HG03432 (cell line): Measurements from ENCODE around the gene SARNP.
"Not testable (repeated sequence)": the region's sequence is repeated elsewhere in the genome, so short reads cannot be mapped to it uniquely, and the experiment has no call there.

Experiments
- ATAC-seq: cut with Tn5 transposase; IDR thresholded peaks from one replicate; pipeline ENCODE4 v1.9.1; 2021; ENCODE audit warnings: mild to moderate bottlenecking, moderate library complexity; ENCODE audit not compliant: unreplicated experiment

Gene SARNP

GRCh38 chr12:55797550-55797949 is 20.0 kb downstream of the SARNP start:
- no peak for ATAC-seq

GRCh38 chr12:55797068-55797467 is 20.5 kb downstream of the SARNP start:
- ATAC-seq = no peak

GRCh38 chr12:55795950-55796349 is 21.6 kb downstream of the SARNP start:
- ATAC-seq = no peak

DNA sequence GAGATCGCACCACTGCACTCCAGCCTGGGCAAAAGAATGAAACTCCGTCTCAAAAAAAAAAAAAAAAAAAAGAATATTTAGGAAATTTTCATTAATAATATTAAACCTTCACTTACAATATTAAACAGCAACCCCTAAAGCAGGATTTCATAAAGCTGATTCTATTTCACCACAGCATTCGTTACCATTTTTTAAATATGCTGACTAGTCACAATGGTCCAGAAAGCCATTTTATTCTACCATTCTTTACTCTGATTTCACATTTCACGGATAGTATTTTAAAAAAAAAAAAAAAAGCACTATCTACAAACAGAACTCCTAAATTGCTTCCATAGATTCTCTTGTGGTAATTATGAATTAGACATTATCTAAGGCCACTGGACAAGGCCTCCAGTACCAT is 27.6 kb downstream of the SARNP start:
- no peak for ATAC-seq

- ATAC-seq = no peak
These were observed 28.4 kb downstream of the SARNP start for GRCh38 chr12:55789171-55789570.

DNA sequence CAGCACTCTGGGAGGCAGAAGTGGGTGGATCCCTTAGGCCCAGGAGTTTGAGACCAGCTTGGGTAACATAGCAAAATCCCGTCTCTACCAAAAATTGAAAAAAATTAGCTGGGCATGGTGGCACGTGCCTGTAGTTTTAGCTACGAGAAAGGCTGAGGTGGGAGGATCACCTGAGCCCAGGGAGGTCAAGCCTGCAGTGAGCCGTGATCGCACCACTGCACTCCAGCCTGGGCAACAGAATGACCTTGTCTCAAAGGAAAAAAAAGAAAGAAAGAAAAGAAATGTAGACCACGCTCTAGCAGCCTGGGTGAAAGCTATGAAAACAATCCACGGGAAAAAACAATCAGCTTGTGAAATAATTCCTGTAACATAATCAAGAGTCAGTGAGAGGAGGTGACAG is 29.0 kb downstream of the SARNP start:
- no peak for ATAC-seq

GRCh38 chr12:55780685-55781084 is 36.8 kb downstream of the SARNP start:
- no peak for ATAC-seq

DNA sequence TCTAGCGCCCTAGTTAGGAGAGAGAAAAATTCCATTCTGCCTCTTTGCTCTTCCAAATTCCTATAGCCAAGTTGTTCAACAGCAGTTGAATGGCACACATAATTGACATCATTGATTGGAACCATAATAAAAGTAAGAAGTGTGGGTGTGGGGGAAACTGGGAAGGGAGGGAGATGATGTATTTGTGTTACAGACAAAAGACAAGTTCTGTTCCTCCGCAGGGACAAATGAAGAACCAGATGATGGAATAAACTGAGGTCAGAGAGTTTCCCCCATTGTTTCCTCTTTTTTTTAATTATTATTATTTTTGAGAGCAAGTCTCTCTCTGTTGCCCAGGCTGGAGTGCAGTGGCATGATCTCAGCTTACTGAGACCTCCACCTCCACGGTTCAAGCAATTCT is 39.7 kb downstream of the SARNP start:
- ATAC-seq = no peak

GRCh38 chr12:55771736-55772135 is 45.8 kb downstream of the SARNP start:
- no peak for ATAC-seq

- no peak for ATAC-seq
These were observed 50.4 kb downstream of the SARNP start for GRCh38 chr12:55767156-55767555.

- no peak for ATAC-seq
These were observed 51.7 kb downstream of the SARNP start for GRCh38 chr12:55765736-55766290.

- no peak for ATAC-seq
These were observed 54.9 kb downstream of the SARNP start for GRCh38 chr12:55762646-55763045.

- ATAC-seq = no peak
These were observed 56.9 kb downstream of the SARNP start for GRCh38 chr12:55760663-55761062.

- ATAC-seq = not testable (repeated sequence)
These were observed 58.9 kb downstream of the SARNP start for GRCh38 chr12:55758575-55758974.

DNA sequence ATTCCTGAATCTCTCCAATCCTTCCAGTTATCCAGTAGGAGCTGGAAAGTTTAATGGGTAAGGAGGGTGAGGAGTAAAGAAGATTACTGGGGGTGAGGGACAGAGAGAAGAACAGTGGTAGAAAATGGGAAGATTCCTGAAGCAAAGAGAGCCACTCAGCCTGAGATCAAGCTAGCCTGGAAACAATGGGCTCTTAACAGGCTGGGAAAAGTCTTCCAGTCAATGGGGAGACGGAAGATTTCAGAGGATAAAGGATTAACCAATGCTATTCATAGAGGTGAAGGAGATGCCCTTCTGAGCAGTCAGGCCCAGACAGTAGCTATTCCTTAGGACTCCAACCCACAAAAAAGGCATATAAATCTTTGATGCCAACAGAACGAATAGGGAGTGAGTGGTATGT is 59.8 kb downstream of the SARNP start:
- no peak for ATAC-seq

DNA sequence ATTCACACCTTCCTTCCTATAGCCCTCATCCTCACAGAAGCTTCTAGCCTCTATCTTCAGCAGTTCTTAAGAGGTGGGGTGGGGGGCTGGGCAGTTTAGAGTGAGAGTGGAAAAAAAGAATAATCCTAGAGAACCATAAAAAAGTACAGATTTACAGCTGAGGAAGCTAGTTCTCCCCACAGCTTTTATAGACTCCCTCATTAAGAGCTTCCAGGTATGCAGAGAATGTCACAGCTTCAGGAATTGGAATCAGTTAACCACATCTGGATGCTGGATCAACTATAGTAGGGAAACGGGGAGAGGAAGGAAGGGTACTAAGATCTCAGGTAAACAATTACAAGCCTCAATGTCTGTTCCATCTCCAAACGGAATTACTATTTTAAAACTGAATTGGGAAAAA is 62.3 kb downstream of the SARNP start:
- ATAC-seq = no peak

DNA sequence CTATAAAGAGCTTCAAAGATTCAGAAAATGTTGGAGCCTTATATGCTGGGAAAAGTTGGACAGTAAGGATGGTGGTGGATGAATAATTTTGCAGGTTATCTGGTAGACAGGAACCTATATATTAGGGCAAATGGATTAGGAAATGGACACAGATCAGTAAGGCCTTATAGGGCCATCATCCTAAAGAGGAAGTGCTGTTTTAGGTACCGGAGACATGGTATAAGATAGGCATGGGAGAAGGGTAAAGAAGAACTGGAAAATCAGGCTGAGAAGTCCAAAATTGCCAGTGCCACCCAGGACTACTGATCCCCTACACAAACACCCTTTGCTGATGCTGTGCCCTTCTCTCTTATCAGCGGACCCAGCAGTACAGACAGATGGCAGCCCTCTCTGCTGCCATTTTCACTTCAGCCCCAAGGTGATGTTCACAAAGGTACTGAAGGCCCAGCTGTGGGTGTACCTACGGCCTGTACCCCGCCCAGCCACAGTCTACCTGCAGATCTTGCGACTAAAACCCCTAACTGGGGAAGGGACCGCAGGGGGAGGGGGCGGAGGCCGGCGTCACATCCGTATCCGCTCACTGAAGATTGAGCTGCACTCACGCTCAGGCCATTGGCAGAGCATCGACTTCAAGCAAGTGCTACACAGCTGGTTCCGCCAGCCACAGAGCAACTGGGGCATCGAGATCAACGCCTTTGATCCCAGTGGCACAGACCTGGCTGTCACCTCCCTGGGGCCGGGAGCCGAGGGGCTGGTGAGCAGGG is 69.1 kb downstream of the SARNP start:
- no peak for ATAC-seq

GRCh38 chr12:55746913-55747231 is 70.7 kb downstream of the SARNP start:
- no peak for ATAC-seq

GRCh38 chr12:55746174-55746912 is 71.2 kb downstream of the SARNP start:
- no peak for ATAC-seq

DNA sequence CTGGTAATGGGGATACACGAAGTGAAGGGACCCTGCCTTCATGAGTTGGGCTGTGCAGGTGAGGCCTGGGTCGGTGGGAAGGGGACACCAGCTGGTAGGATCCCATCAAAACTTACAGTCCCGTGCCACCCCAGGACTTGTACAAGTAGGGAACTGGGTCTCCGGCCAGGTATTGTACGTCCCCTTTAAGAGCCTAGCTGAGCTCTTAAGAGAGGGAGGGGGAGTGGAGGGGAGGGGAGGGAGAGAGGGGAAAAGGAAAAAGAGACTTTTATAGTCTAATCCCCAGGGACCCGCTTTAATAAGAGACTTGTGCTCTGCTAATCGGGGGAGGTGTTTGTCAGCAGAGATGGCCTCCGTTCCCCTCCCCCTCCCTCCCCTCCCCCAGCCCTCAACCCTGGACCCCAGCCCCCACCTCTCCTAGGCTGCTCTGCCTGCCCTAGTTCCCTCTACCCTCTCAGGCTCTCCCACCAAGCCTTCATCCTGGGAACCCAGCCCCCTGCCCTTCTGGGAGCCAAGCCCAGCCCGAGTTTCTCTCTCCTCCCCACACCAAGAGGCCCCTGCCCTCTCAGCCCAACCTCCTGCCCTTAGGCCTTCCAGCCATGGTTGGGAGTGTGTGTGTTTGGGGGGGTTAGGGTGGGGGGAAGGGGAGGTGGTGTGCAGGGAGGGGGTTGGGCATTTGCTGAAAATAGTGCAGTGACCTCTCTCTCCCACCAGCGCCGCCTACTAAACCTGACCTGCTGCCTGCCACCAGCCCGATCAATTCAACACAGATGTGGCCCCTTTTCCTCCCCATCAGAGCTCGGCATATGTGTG is 72.0 kb downstream of the SARNP start:
- ATAC-seq = no peak

GRCh38 chr12:55744340-55745030 is 73.0 kb downstream of the SARNP start:
- ATAC-seq = no peak
